Stromal cell of bone marrow (primary cell): ENCODE data around the gene BBS4.

Experiments used
- DNase-seq: peaks from one replicate; pipeline ENCODE4 v3.0.0-alpha.2; 2012; ENCODE audit warnings: low read depth

Gene BBS4

DNA sequence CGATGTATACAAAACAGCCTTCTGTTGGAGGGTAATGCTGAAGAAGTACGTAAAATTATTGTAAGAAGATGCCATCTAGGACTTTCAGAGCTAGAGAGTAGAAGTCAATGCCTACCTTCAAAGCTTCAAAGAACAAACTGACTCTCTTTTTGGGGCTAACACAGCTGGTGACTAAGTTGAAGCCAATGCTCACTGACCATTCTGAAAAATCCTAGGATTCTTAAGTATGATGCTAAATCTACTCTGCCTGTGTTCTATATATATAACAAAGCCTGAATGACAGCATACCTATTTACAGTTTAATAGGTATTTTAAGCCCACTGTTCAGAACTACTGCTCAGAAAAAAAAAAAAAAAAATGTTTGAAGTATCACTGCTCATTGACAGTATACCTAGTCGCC, 78.6 kb downstream of the BBS4 start:
- DNase-seq: no peak

- no peak for DNase-seq
Observed at GRCh38 chr15:72766025-72766424, 80.0 kb downstream of the BBS4 start.

DNA sequence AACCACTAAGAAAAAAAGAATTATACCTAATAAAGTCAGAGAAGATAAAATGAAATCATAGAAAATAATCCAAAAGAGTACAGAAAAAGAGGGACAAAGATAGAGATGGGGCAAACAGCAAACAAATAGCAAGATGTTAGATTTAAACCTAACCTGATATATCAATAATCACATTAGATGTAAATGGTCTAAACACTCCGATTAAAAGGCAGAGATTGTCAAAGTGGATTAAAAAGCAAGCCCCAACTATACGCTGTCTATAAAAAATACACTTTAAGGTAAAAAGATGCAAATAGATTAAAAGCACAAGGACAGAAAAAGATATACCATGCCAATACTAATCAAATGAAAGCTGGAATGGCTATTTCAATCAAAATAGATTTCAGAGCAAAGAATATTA, 80.8 kb downstream of the BBS4 start:
- no peak for DNase-seq

DNA sequence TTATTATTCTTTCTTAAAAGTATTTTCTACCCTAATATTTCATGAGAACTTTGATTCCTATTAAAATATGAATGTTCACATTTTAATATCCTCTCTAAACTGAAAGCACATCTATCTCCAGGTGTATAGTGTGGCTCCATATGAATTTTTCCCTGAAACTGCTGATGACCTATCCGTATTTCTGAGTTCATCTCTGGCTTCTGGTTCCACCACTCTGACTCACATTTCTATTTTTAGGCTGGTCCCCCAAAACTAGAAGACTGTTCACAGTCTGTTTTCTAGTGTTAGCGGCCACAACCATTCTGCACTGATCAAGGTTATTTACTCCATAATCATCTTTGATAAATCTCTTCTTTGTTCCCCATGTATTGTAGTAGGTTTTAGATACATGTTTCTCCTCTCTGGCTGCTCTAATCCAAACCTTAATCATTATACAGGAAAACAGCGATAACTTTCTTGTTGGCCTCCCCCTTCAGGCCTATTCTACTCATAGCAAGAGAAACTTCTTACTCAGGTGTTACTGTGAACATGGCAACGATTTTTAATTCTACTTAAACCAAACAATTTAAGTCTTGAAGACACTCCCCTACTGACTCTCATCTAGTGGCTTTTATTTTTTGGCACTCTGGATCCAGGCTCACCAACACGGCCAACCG, 84.8 kb downstream of the BBS4 start:
- DNase-seq: no peak

DNA sequence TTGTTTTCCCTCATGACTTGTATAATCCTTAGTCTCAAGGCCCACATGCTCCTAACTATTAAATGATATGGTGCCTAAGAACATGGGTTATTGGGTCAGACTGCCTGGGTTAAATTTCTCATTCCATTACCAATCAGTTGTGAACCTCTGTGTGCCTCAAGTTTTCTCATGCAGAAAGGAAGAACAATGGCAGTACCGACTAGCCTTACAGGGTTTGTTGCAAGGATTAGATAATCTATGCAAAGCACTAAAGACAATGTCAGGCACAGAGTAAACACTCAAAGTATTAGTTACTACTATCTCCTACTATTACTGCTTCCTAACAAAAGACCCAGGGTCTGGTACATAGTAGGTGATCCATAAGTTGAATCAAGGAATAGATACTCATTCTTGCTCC, 85.3 kb downstream of the BBS4 start:
- no peak for DNase-seq

DNA sequence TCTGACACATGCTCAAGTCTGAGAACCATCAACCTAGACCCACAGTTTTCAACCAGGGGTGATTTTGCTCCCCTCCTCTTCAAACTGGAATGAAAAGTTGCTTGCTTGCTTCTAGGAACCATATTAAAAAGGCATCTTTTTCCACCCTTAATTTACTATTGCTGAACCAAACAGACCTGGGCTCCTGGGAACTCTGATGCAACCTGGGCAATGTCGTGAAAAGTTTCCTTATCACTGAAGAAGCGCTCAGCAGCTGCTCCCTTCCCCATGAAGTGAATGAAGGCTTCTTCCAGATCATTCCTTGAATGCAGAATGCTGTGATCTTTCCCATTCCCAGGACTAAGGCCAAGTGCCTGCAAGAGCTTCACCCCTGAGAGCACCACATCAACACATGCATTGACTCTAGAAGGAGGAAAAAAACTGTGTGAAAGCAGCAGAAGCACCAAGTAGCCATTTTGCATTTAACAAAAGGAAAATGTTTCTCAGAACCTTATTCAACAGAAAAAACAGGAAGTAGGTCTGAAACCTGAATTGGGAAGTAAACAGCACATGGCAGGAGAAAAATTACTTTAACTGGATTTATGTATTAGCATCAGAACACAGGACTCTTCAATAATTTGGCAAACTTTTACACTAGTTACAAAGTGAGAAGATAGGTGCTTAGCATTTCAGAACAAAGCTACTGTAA, 88.8 kb downstream of the BBS4 start:
- DNase-seq: no peak

DNA sequence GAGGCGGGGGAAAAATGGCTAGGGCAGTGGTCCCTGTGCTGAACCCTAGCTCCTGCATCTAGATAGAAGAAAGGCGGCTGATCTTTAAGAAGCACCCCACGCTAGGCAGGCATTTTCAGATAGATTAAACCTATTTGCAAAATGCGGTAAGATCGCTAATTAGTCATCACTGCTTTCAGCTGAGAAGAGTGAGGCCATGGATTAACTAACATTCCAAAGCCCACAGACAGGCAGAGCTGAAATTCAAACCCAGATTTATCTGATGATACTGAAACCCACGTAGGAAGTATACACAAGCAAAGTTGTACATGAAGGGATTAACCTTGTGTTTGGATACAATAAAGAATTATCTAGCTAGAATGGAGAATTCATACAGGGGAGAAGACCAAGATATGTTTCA, 92.8 kb downstream of the BBS4 start:
- no peak for DNase-seq

GRCh38 chr15:72781631-72782030, 95.6 kb downstream of the BBS4 start:
- no peak for DNase-seq

- peak; percentile 13 for DNase-seq
Observed at GRCh38 chr15:72782274-72783003, 96.4 kb downstream of the BBS4 start.

DNA sequence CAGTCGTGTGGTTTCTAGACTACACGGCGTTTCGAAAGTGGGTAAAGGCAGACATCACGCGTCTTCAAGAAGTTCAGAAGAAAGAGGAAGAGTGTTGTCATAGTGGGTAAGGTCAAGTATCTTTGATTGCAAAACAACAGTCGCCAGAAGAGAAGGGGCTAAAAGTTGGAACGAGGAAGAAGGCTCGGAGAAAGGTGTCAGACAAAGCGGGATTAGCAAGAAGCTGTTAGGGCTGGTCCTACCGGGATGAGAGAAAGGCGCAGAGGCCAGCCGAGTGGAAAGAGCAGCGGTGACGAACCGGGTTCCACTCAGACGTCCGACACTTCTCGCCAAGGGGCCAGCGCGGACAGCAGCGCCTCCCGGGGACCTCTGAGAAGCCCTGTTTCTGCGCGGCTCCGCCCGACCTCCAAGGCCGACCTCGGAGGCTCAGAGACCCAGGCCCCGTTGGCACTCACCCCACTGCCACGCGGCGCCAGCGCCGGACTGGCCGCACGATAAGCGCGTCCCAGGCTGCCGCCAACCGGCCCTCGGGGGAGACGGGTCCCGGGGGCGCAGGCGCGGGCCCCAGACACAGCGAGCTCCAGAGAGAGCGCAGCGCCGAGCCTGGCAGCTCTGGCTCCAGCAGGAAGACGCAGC, 97.1 kb downstream of the BBS4 start:
- DNase-seq: no peak

DNA sequence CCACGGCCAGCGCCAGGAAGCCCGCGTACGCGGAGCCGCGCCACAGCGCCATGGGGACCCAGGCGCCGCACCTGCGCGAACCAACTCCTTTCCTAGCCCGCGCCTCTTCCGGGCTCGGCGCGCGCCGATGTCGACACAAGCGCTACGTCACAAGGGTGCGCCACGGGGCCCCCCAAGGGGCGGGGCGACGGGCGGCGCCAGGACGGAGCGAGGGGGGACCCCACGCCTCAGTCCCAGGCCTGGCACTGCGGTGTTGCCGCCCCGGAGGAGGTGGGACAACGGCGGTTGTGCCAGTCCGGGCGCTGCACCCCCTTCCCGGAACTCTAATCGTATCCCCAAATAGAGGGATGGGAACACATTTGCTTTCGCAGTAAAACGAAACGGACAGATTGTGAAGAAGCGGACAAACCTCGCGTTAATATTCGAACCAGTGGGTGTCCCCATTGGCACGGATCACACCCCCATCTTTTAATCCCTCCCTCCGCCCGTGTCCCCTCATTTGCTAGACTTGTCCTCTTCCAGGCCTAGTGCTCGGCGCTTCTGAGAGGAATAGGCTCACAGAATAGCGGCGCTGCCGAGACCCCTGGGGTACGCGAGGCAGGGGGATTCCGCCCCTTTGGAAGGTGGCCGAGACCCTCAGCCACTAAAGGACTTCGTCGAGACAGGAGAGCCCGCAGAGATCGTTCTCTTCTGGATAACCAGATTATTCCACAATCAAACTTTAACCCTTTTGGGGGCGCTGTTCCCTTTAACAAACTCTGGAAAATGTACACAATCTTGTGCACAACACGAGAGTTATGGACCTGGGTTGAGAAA, 97.8 kb downstream of the BBS4 start, which contains the start of gene ADPGK:
Gene ADPGK (minus strand): TSS at position 119 of the 816 bp plus-strand sequence. CDS start 67 bp downstream, at position 52.
- peak; percentile 86 for DNase-seq

GRCh38 chr15:72784456-72784876, 98.5 kb downstream of the BBS4 start:
- DNase-seq: no peak

DNA sequence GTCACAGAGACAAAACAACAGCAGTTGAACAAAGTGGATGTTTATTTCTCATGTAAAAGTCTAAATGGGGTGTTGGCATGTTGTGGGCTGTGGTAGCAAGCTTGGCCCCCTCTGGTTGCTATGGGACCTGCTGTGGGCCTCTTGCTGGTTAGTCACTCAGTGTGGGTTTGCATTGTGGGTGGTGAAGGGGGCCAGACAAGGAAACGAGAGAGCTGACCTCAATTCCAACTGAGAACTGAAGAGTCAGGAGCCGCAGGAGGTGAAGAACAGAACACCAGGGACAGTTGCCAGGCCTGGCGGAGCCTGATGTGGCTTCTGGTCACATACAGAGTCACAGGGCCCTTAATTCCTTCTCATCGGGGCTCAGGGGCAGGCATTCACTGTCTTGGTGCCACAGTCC, 99.4 kb downstream of the BBS4 start:
- DNase-seq: peak; percentile 63

- DNase-seq: no peak
Observed at GRCh38 chr15:72785841-72786240, 99.8 kb downstream of the BBS4 start.

DNA sequence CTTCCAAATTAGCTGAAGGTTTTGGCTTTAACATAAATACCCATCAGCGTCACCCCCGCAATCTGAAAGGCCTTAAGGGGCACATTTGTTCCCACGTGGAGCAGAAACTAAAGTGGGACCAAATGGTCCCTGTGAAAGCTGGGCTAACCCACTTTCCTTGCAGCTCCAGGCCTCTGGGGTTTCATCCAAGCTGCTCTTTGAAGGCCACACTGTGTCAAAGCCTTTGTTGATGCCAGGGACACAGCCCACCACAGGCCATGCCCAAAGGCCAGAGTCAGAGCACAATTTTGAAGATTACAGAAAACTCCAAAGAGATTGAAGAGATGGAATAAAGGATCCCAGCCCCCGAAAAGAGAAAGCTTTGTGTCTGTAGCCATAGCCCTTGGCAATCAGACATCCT, 100.2 kb downstream of the BBS4 start:
- no peak for DNase-seq

DNA sequence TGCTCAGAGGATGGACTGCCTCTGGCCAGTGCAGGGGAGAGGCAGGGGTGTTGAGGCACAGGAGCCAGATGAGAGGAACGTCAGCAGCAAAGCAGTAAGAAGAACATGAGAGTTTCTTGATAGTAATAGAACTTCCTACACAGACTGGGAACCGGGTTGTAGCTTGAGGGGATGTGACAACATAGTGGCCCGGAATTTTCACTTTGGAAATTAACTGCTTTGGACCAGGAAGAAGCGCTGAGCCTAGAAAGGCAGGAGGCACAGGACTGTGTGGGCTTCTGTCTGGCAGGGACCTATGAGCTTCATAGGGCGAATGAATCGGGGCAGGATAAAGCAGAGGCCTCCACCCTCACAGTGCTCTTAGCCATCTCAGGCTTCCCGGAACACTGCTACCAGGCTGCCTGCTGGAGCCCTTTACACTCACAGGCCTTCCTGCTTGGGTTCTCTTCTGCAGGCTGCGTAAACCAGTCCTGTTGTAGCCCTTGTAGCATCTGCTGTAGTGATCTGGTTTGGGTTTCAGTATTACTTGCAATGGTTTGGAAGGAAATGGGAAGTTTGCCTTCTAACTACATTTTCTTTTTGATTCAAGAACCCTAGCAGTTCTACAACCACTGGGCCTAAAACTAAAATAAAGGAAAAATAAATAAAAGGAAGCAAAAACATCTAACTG, 100.8 kb downstream of the BBS4 start:
- no peak for DNase-seq

- no peak for DNase-seq
Observed at GRCh38 chr15:72787526-72787925, 101.5 kb downstream of the BBS4 start.
